Measurements from ENCODE around the gene C20orf144.
"Not testable (repeated sequence)": the region's sequence is repeated elsewhere in the genome, so short reads cannot be mapped to it uniquely, and the experiment has no call there.

The C20orf144 gene

GRCh38 chr20:33644313-33645071 lies 17.6 kb upstream of the C20orf144 start:
- TF ChIP-seq, protein P1, sequence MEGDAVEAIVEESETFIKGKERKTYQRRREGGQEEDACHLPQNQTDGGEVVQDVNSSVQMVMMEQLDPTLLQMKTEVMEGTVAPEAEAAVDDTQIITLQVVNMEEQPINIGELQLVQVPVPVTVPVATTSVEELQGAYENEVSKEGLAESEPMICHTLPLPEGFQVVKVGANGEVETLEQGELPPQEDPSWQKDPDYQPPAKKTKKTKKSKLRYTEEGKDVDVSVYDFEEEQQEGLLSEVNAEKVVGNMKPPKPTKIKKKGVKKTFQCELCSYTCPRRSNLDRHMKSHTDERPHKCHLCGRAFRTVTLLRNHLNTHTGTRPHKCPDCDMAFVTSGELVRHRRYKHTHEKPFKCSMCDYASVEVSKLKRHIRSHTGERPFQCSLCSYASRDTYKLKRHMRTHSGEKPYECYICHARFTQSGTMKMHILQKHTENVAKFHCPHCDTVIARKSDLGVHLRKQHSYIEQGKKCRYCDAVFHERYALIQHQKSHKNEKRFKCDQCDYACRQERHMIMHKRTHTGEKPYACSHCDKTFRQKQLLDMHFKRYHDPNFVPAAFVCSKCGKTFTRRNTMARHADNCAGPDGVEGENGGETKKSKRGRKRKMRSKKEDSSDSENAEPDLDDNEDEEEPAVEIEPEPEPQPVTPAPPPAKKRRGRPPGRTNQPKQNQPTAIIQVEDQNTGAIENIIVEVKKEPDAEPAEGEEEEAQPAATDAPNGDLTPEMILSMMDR (IDR thresholded peaks at IDR 0.05; ENCODE audit: low read depth, low read length, missing control alignments): no peak
- no peak for DNase-seq (ENCODE audit: extremely low read depth, low read depth)
- H3K4me3 ChIP-seq (replicated peaks; ENCODE audit: low read depth, low read length): no peak overlapping the region

DNA sequence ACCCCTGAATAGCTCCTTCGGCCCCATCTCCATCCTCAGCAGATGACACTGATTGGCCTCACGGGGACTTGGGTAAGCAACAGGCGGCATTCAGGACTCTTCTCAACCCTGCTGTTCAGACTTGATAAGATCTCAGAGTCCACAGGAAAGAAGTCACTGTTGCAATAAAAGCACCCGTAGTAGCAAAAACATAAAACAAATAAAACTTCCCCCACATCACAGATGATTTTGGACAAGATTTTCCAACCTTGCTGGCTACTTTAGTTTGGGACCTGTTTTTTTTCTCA lies 17.1 kb upstream of the C20orf144 start:
- no peak for DNase-seq (ENCODE audit: extremely low read depth, low read depth)
- no peak overlapping the region for H3K4me3 ChIP-seq (replicated peaks; ENCODE audit: low read depth, low read length)
- TF ChIP-seq, protein P1 (IDR thresholded peaks at IDR 0.05; ENCODE audit: low read depth, low read length, missing control alignments): no peak

- no peak overlapping the region for H3K4me3 ChIP-seq (replicated peaks; ENCODE audit: low read depth, low read length)
- no peak for DNase-seq (ENCODE audit: extremely low read depth, low read depth)
- TF ChIP-seq, protein P1 (IDR thresholded peaks at IDR 0.05; ENCODE audit: low read depth, low read length, missing control alignments): no peak
These were observed 16.7 kb upstream of the C20orf144 start for GRCh38 chr20:33645396-33645795.

- DNase-seq (ENCODE audit: extremely low read depth, low read depth): no peak
These were observed 15.9 kb upstream of the C20orf144 start for GRCh38 chr20:33646191-33646590.

GRCh38 chr20:33646959-33647602 lies 15.0 kb upstream of the C20orf144 start:
- DNase-seq (ENCODE audit: extremely low read depth, low read depth); H3K4me3 ChIP-seq (replicated peaks; ENCODE audit: low read depth, low read length): not testable (repeated sequence)

More at GRCh38 chr20:33646191-33646590, 15.9 kb upstream of the C20orf144 start:
- TF ChIP-seq, protein P1 (IDR thresholded peaks at IDR 0.05; ENCODE audit: low read depth, low read length, missing control alignments): no peak
- no peak overlapping the region for H3K4me3 ChIP-seq (replicated peaks; ENCODE audit: low read depth, low read length)

GRCh38 chr20:33647603-33648395 lies 14.3 kb upstream of the C20orf144 start:
- H3K4me3 ChIP-seq (replicated peaks; ENCODE audit: low read depth, low read length): no peak overlapping the region
- DNase-seq (ENCODE audit: extremely low read depth, low read depth): no peak
- TF ChIP-seq, protein P1 (IDR thresholded peaks at IDR 0.05; ENCODE audit: low read depth, low read length, missing control alignments): no peak

DNA sequence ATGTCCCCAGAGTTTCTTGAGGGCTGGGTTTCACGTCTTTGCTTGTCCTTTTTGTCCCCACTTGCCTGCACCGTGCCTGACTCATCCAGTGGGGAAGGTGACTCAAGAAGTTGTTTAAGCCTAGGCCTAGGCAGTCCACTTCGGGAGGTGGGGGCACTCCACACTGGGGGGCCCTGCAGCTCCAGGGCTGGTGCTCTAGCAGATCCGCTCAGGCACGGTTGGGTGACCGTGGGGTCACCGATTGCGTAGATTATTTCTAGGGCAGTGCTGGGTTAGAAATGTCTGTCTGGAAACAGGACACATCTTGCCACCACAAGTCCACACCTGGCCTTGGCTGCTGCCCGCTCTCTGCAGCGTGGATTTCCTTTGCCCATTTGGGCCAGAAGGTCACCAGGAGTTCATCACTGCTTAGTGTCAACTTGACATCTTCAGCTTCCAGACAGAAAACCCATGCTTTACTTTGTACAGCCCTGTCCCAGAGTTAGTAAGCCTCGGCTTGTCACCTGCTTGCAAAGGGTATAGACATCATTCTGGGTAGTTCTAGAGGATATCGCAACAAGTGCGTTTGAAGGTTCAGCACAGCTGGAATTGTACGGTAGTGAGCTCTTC lies 13.6 kb upstream of the C20orf144 start:
- TF ChIP-seq, protein P1 (IDR thresholded peaks at IDR 0.05; ENCODE audit: low read depth, low read length, missing control alignments): no peak
- no peak overlapping the region for H3K4me3 ChIP-seq (replicated peaks; ENCODE audit: low read depth, low read length)
- DNase-seq (ENCODE audit: extremely low read depth, low read depth): no peak
